ENCODE measurements around the gene ENO4.

The ENO4 gene

GRCh38 chr10:116870949-116871348, 21.6 kb downstream of the ENO4 start:
- DNase-seq, result no peak

GRCh38 chr10:116873134-116873533, 23.8 kb downstream of the ENO4 start:
- DNase-seq, result no peak

DNA sequence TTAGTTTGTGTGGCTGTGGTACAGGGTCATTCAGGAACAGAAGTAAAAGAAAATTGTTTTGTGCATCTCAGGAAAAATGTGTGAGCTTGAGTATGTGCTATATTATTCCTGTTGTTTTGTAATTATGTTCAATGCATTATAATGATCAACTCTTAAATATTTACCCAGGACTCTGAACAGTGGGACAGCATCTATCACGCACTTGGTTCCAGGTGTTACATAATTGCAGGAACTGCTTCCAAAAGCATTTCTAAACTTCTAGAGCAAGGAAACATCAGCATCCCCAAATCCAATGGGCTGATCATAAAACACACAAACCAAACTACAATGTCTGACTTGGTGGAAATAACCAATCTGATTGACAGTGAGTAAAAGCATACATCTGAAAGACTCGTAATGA, 26.6 kb downstream of the ENO4 start:
- no peak for DNase-seq

DNA sequence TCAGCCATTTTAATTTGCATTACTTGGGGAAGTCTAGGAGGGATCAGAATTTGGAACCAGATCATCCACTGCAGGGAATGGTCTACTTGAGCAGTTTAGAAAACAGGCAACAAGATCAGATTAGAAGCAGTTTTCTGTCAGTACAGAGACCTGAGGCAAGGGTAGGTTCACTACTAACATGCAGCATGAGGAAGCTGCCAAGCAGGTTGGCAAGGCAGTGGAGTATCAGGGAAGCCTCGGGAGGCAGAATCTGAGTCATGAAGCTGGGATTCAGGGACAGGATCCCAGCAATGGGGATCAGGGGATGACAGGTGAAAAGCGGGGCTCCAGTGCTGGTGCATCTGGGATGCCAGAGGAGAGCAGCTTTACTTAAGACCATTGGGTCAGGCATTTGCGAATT, 28.1 kb downstream of the ENO4 start:
- DNase-seq, result no peak

DNA sequence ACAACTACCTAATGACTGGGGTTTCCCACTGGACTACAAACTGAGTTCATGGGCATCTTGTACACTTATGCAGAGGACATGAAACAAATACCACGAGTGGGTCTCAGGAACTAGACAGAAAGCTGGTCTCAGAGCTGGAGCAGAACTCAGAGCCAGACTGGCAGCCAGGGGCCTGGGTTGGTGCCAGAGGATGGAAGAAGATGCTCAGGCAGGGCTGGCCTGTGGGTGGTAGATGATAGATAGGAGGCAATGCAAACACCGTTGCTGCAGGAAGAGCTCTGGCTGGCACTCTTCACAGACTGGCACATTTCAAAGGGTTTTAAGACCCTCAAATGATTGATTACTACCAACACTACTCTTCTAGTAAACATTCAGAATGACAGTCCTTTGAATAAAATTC, 28.8 kb downstream of the ENO4 start:
- no peak for DNase-seq

- DNase-seq, result no peak
Observed at GRCh38 chr10:116879817-116880216, 30.5 kb downstream of the ENO4 start.

GRCh38 chr10:116880716-116881482, 31.6 kb downstream of the ENO4 start:
- no peak for DNase-seq

GRCh38 chr10:116882639-116883038, 33.3 kb downstream of the ENO4 start:
- no peak for DNase-seq

DNA sequence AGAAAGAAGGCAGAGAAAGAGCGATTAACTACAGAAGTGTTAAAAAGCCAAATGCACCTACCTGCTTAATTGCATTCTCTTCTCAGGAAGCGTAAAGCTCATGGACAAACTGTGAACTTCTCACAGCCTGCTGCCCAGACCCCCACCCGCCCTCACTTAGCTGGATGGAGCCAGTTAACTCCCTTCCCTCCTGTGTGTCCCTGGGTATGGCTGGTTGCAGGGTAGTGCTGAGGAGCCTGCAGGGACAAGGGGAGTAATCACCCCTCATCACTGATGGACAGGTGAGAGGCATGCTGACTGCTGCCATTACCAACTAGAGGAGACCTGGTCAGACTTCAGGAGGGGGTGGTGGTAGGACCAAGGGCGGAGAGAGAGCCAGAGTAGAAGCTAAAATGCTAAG, 37.5 kb downstream of the ENO4 start:
- no peak for DNase-seq

DNA sequence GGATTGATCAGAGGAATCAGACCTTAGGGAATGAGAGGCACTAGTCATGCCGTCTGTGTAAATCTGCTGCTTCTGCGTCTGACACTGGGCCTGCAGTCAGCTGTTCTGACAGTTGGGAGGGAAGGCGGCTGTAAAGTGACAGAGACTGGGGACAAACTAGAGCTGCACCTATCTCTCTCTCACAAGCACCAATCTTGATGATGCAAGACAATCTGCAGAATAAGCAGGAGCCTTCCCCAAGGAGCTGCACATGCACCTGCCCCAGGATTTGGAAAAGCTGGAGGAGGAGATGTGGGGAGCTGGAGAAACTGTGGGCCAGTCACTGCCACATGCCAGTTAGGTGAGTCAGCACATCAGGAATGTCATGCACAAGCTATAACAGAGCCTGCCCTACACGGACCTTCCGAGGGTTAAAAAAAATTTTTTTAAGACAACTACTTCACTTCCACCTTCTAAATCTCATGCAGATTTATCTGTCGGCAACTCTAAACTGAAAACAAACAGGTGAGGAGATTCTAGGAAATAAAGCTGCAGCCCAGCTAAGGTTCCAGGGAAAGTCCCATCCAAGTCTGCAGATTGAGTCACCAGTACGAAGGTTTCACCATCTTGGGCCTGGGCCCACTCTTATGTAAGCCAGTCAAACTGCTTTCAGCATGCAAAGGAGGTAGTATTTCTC, 39.2 kb downstream of the ENO4 start:
- DNase-seq, result no peak

GRCh38 chr10:116889066-116889465, 39.8 kb downstream of the ENO4 start:
- DNase-seq, result no peak

DNA sequence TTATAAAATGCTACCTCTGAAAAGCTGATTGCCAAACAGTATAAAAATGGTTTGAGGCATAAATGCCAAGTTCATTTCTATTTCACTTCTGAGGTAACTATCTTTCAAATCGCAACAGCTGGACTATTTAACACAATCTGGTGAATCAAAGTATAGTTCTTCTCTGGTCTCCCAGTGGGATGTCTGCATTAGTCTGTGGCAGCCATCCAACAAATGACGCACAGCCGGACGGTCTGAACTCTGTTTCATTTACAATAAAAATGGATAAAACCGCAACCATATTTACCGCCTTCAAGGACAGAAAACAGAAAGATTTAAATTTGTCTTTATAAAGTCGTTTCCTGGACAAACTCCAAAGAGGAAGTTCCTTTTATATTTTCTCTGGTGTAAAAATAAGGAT, 41.9 kb downstream of the ENO4 start:
- DNase-seq, result peak; percentile 81

DNA sequence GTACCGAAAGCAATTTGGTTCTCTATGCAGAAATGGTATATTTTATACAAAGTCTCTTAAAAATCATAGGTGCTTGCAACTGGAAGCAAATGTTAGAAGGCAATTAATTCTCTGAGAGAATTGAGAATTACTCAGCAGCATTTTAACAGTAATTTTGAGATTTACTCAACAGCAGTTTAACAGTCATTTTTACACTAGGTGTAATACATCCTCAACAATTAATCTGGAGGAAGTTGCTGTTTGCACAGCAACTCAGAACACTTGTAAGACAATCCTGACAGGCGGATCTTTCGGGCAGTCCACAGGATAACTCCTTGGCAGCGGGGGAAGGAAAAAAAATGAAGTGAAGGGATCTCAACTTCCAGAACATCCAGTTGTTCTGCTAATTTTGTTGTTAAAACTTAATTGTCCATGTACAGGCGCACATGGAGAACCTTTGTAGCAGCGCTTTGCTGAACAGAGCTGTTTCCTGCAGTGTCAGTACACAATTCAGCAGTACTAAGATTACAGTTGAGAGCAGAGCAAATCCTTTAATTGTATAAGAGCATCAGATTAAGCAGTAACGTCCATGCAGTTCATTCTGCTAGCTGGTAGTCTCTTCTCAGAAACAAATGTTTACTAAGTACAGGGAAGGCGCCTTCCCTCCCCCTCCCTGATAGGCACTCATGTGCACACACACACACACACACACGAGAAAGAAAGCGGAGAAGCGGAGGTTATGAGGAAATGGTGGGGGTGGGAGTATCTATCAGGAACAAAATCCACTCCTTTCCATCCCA, 43.8 kb downstream of the ENO4 start:
- no peak for DNase-seq

GRCh38 chr10:116893686-116894037, 44.4 kb downstream of the ENO4 start:
- DNase-seq, result no peak

DNA sequence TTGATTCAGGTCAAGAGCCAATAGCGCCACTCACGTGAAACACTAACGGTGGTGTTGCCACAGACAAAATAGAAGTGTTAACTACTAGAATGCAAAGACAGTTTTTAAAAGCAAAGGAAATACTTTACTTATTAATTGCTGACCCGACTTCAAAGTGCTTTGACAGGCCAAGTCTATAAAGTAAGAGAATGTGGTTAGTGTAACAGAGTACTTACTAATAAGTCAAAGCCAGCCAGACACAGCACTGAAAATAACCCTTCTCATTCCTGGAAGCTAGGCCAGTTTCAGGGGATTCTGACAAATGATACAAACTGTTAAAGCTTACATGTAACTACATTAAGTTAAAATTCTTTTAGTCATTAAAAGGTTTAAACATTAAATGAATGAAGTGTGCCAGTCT, 50.3 kb downstream of the ENO4 start:
- no peak for DNase-seq

DNA sequence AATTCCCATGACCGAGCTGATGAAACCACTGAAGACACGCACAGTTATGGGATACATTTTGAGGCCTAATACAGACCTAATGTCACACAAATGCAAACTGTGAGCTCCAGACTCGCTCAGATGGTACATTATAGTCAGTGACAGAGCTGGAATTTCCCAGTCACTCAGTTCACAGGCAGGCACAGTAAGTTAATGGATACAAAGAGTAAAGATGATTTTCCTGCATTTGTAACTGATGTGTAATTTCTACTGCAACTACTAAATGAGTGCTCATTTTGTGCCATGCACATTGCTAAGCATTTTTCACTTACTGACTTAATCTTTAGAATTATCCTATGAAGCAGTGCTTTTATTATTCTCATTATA, 56.5 kb downstream of the ENO4 start:
- no peak for DNase-seq

DNA sequence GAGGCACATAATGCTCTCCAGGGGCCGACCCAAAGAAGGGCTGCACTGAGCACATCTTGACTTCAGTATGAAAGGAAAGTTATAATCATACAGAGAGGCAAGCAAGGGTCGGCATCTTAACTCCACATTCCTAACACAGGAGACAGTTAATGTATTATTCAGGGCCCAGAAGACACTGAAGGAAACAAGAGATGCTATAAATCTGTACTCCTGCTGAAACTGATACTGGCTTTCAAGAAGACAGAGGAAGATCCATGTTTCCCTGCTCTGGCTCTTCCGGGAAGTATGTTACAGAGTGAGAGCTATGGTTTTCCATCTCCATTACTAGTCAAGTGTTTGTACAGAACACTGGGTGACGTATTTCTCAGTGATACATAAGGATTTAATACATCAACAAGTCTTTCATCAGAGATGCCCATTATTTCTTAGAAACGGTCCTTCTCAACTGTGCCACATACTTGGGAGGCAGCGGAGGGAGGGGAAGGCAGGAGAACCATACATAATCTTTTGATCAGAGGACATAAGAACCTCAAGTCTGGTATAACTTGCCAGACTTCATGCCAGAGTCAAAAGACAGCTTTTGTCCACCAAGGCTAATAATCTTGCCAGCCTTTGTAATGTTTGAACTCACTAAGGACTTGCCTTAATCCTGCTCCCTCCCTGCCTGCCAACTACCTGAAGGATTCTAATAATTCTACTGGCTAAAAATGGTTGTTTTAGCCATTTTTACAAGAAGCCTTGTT, 58.1 kb downstream of the ENO4 start:
- DNase-seq, result no peak

DNA sequence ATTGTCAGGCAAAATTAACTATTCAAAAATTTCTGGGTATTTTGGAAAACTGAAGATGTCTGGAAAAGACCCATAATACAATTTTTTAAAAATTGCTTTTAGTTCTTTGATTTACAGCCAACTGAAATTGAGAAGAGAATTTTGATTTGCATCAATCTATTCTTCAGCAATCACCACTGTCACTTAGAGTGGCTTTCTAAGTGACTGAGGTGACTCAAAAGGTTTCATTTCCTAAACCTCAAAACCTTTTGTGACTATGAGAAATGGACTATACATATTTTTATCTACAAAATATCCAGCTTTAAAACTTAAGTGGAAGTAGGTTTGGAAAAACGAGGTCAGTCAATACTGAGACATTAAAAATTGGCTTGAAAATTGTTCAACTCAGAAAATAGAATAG, 60.0 kb downstream of the ENO4 start:
- DNase-seq, result no peak

- no peak for DNase-seq
Observed at GRCh38 chr10:116910910-116911309, 61.6 kb downstream of the ENO4 start.

DNA sequence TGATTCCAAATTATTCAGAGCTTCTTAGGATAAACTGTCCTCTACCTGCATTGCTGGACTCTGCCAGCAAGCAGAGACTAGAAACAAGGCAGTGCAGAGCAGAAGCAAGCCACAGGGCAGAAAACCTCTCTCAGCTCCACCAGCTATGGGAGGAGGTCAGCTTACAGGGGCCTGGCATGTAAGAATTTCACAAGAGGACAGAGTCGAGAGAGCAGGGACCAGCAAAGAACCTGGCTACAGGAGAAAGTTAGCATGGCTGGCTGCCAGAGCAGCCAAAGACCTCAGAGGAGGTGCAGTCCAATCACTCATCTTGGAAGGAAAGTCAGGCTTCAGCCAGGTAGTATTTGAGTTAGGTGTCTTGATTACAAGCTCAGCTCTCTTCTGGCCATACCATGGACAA, 62.9 kb downstream of the ENO4 start:
- no peak for DNase-seq

DNA sequence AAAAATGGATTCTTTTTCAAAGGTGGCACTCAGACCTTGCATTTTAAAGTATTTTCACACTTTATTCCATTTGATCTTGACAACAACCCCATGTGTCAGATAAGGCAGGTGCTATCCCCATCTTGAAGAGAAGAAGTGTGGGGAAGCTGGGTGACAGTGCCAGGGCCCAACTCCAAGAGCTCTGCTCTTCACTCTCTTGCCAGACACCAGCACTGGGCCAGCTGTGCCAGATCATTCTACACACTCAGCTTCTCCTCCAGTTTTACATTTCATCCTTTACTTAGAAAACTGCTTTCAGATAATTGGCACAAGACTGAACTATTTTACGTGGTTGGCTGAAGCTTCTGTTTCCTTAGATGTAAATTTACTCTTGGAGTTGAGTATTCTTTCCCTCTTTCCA, 64.4 kb downstream of the ENO4 start:
- DNase-seq, result no peak

GRCh38 chr10:116915340-116915739, 66.0 kb downstream of the ENO4 start:
- DNase-seq, result no peak

DNA sequence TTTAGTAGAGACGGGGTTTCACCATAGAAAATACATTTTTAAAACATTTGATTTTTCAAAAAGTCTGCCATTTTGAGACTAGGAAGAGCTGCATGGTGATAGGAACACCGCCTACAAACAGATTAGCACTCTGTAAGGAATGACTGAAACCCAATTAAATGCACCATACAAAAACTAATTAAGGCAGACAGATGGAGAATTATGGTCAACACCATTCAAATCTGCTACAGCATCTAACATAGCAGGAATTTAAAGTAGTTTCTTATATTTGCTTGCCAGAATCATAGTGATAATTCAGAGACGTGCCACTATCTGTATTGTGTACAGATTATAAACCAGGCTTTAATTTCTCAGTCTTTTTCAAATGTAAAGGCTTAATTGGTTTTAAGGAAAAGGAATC, 68.2 kb downstream of the ENO4 start:
- no peak for DNase-seq
